GM23338 (cell line): ENCODE results near the gene DENND4C. TPM values are rescaled to one million over a fixed set of nuclear protein-coding genes. Genes with fewer than 3 reads are reported as not detected.

Experiments
- ATAC-seq: fragments of 200-7000 bp; cut with Tn5 transposase; 3 replicates; pipeline ENCODE4 v1.9.1; 2020
- DNase-seq: peaks from one replicate; pipeline ENCODE4 v3.0.0-alpha.2; 2015; ENCODE audit warnings: low spot score
- H2AFZ ChIP-seq: fragments of 200-600 bp; sonication (generic); 2 replicates; pipeline ENCODE4 v1.8.0; 2016; ENCODE audit warnings: antibody characterized with exemption, mild to moderate bottlenecking, moderate library complexity
- H3F3A ChIP-seq: fragments of 200-600 bp; sonication (generic); replicated peaks from 2 replicates; pipeline ENCODE4 v1.8.0; 2017; ENCODE audit warnings: antibody characterized with exemption, mixed run types, low read depth
- H3K27ac ChIP-seq: fragments of 200-600 bp; sonication (generic); 2 replicates; pipeline ENCODE4 v1.6.1; 2016; ENCODE audit warnings: low read depth
- H3K27me3 ChIP-seq: fragments of 200-600 bp; sonication (generic); 2 replicates; pipeline ENCODE4 v1.8.0; 2016; ENCODE audit warnings: mild to moderate bottlenecking, mixed run types, moderate library complexity; ENCODE audit not compliant: insufficient read depth
- H3K36me3 ChIP-seq: fragments of 200-600 bp; sonication (generic); 2 replicates; pipeline ENCODE4 v1.8.0; 2016; ENCODE audit warnings: mild to moderate bottlenecking; ENCODE audit not compliant: insufficient read depth
- H3K4me1 ChIP-seq: fragments of 200-600 bp; sonication (generic); 2 replicates; pipeline ENCODE4 v1.8.0; 2016; ENCODE audit warnings: mild to moderate bottlenecking, moderate library complexity; ENCODE audit not compliant: insufficient read depth
- H3K4me2 ChIP-seq: fragments of 200-600 bp; sonication (generic); 2 replicates; pipeline ENCODE4 v1.7.1; 2017; ENCODE audit warnings: mixed run types
- H3K4me3 ChIP-seq: fragments of 200-600 bp; sonication (generic); 2 replicates; pipeline ENCODE4 v1.6.1; 2016; ENCODE audit warnings: mixed run types
- H3K79me2 ChIP-seq: fragments of 200-600 bp; sonication (generic); replicated peaks from 2 replicates; pipeline ENCODE4 v1.8.0; 2017; ENCODE audit warnings: mild to moderate bottlenecking; ENCODE audit not compliant: insufficient read depth
- H3K9me2 ChIP-seq: fragments of 200-600 bp; sonication (generic); 2 replicates; pipeline ENCODE4 v1.8.0; 2017; ENCODE audit not compliant: insufficient read depth
- H4K20me1 ChIP-seq: fragments of 200-600 bp; sonication (generic); replicated peaks from 2 replicates; pipeline ENCODE4 v1.8.0; 2017; ENCODE audit warnings: mild to moderate bottlenecking; ENCODE audit not compliant: insufficient read depth
- H3K27ac Mint-ChIP-seq: 2 replicates; pipeline ENCODE4 v1.8.0; 2020; ENCODE audit warnings: inconsistent platforms, mild to moderate bottlenecking, moderate library complexity, mixed read lengths
- H3K27me3 Mint-ChIP-seq: 3 replicates; pipeline ENCODE4 v1.8.0; 2022; ENCODE audit warnings: low read depth, mild to moderate bottlenecking, moderate library complexity, mixed read lengths, inconsistent platforms; ENCODE audit not compliant: insufficient read depth, poor library complexity
- H3K36me3 Mint-ChIP-seq: 3 replicates; pipeline ENCODE4 v1.8.0; 2021; ENCODE audit warnings: low read depth, mild to moderate bottlenecking, inconsistent platforms, moderate library complexity, mixed read lengths
- H3K4me1 Mint-ChIP-seq: 3 replicates; pipeline ENCODE4 v1.8.0; 2020; ENCODE audit warnings: mild to moderate bottlenecking, inconsistent platforms, mixed read lengths
- H3K4me3 Mint-ChIP-seq: 3 replicates; pipeline ENCODE4 v1.8.0; 2021; ENCODE audit warnings: moderate library complexity, mild to moderate bottlenecking, inconsistent platforms, mixed read lengths
- H3K9me3 Mint-ChIP-seq: 3 replicates; pipeline ENCODE4 v1.8.0; 2020; ENCODE audit warnings: moderate library complexity, mild to moderate bottlenecking, inconsistent platforms, mixed read lengths
- CREB1 ChIP-seq: fragments of 250-450 bp; sonication (Bioruptor Pico); IDR thresholded peaks from 2 replicates; pipeline ENCODE4 v1.5.0; 2020; ENCODE audit warnings: low read depth, mild to moderate bottlenecking, moderate library complexity
- ETS1 ChIP-seq: IDR thresholded peaks from 2 replicates; pipeline ENCODE4 v1.6.1; 2016; ENCODE audit warnings: antibody characterized with exemption
- EZH2 ChIP-seq: fragments of 200-600 bp; sonication (generic); IDR thresholded peaks from one replicate; pipeline ENCODE4 v1.8.0; 2017; ENCODE audit warnings: antibody characterized with exemption, mild to moderate bottlenecking, low read depth; ENCODE audit not compliant: unreplicated experiment
- EZH2phosphoT487 ChIP-seq: fragments of 200-600 bp; sonication (generic); IDR thresholded peaks from one replicate; pipeline ENCODE4 v1.8.1; 2018; ENCODE audit warnings: antibody characterized with exemption; ENCODE audit not compliant: unreplicated experiment
- JUNB ChIP-seq: IDR thresholded peaks from one replicate; pipeline ENCODE4 v1.6.1; 2016; ENCODE audit warnings: antibody characterized with exemption; ENCODE audit not compliant: unreplicated experiment
- NANOG ChIP-seq: IDR thresholded peaks from 2 replicates; pipeline ENCODE4 v1.6.1; 2016; ENCODE audit warnings: antibody characterized with exemption, borderline replicate concordance
- POLR2AphosphoS5 ChIP-seq: IDR thresholded peaks from 2 replicates; pipeline ENCODE4 v1.6.1; 2016; ENCODE audit warnings: antibody characterized with exemption, low read depth
- REST ChIP-seq: IDR thresholded peaks from one replicate; pipeline ENCODE4 v1.6.1; 2018; ENCODE audit warnings: antibody characterized with exemption; ENCODE audit not compliant: unreplicated experiment
- STAT1 ChIP-seq: IDR thresholded peaks from one replicate; pipeline ENCODE4 v1.6.1; 2016; ENCODE audit warnings: antibody characterized with exemption; ENCODE audit not compliant: unreplicated experiment
- ZNF114 ChIP-seq: fragments of 250-450 bp; sonication (Bioruptor Pico); IDR thresholded peaks from 2 replicates; pipeline ENCODE4 v1.5.0; 2020; ENCODE audit warnings: mild to moderate bottlenecking, moderate library complexity
- ZNF331 ChIP-seq: fragments of 250-450 bp; sonication (Bioruptor Pico); IDR thresholded peaks from 2 replicates; pipeline ENCODE4 v1.5.0; 2020; ENCODE audit warnings: low read depth, mild to moderate bottlenecking, moderate library complexity
- ZNF462 ChIP-seq: fragments of 250-450 bp; sonication (Bioruptor Pico); IDR thresholded peaks from 2 replicates; pipeline ENCODE4 v1.5.0; 2020; ENCODE audit warnings: mild to moderate bottlenecking, moderate library complexity
- polyA plus RNA-seq: library from polyadenylated mRNA; unstranded; fragments of >200 nt; fragmentation: Nextera tagmentation; extraction: Ambion mirVana; gene quantifications from 2 replicates; pipeline ENCODE4 v1.2.1, GENCODE V29; 2016
- total RNA-seq: library from RNA; depleted of rRNA; stranded (reverse); fragments of >200 nt; shearing (Covaris generic); gene quantifications from 2 replicates; pipeline ENCODE4 v1.2.3, GENCODE V29; 2014
- TF ChIP-seq, protein P1 (sequence below), 2 experiments: fragments of 200-600 bp in 1 of 2; sonication (generic) in 1 of 2; conservative IDR thresholded peaks; 2 replicates each; pipeline versions ENCODE4 v1.5.1 to v1.6.1; 2016 to 2017; ENCODE audit warnings: antibody characterized with exemption in 2 of 2, low read depth in 2 of 2, mild to moderate bottlenecking in 2 of 2, moderate library complexity in 1 of 2

Gene DENND4C
- total and polyA plus RNA-seq, 2 experiments from 2014 or later, result 6.4 to 30.8 TPM

GRCh38 chr9:19313573-19313972 lies 83.1 kb downstream of the DENND4C start:
- Histone ChIP-seq H3K4me1 (no peaks in the 10 kb centered on the region), H3K27me3 (no peaks in the 10 kb centered on the region), H3K79me2 (no peaks in the 10 kb centered on the region), H3K27ac (no peak overlapping the region), H4K20me1 (no peaks in the 10 kb centered on the region), H3K4me2 (no peak overlapping the region), H3K9me2 (no peaks in the 10 kb centered on the region), H3F3A (no peaks in the 10 kb centered on the region), H3K36me3 (no peaks in the 10 kb centered on the region), H3K4me3 (no peak overlapping the region), H2AFZ (no peak overlapping the region)
- no peaks in the 10 kb centered on the region for H3K27me3 Mint-ChIP-seq
- no peak for DNase-seq
- TF ChIP-seq NANOG, result no peak
- no peak for TF ChIP-seq ETS1
- TF ChIP-seq POLR2AphosphoS5, result no peak
- no peak for TF ChIP-seq REST
- no peak for TF ChIP-seq CREB1 (CRISPR knock-in tag)
- TF ChIP-seq STAT1, result no peak
- TF ChIP-seq, protein P1, sequence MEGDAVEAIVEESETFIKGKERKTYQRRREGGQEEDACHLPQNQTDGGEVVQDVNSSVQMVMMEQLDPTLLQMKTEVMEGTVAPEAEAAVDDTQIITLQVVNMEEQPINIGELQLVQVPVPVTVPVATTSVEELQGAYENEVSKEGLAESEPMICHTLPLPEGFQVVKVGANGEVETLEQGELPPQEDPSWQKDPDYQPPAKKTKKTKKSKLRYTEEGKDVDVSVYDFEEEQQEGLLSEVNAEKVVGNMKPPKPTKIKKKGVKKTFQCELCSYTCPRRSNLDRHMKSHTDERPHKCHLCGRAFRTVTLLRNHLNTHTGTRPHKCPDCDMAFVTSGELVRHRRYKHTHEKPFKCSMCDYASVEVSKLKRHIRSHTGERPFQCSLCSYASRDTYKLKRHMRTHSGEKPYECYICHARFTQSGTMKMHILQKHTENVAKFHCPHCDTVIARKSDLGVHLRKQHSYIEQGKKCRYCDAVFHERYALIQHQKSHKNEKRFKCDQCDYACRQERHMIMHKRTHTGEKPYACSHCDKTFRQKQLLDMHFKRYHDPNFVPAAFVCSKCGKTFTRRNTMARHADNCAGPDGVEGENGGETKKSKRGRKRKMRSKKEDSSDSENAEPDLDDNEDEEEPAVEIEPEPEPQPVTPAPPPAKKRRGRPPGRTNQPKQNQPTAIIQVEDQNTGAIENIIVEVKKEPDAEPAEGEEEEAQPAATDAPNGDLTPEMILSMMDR (conservative IDR thresholded peaks at IDR 0.05; ENCODE audit: low read depth in 2 of 2), result no peak
- no peak for TF ChIP-seq ZNF331 (CRISPR knock-in tag)
- TF ChIP-seq EZH2phosphoT487, result no peak
- no peak for TF ChIP-seq EZH2
- TF ChIP-seq JUNB, result no peak
- no peak for TF ChIP-seq ZNF462 (CRISPR knock-in tag)
- no peak for TF ChIP-seq ZNF114 (CRISPR knock-in tag)
- no peak overlapping the region for H3K4me3 Mint-ChIP-seq
- H3K9me3 Mint-ChIP-seq, result no peaks in the 10 kb centered on the region
- peaks cover 4% of the 10 kb centered on the region; the same call in 1 of the 3 replicates for H3K36me3 Mint-ChIP-seq
- no peak for ATAC-seq
- no peaks in the 10 kb centered on the region for H3K4me1 Mint-ChIP-seq
- H3K27ac Mint-ChIP-seq, result peak overlapping the region; percentile 85
